Right lobe of liver (tissue), 4 donors: ENCODE results near the gene NDUFS4.

Experiments
- CTCF ChIP-seq, 4 donors: fragments of 200-600 bp in 3 of 4; fragments of 450-650 bp in 1 of 4; IDR thresholded peaks; one replicate each; pipeline versions ENCODE4 v1.5.1 to v1.8.0; 2016 to 2022; ENCODE audit warnings: antibody characterized with exemption in 4 of 4, mild to moderate bottlenecking in 2 of 4
- POLR2A ChIP-seq: fragments of 450-650 bp; IDR thresholded peaks from one replicate; pipeline ENCODE4 v1.6.1; 2017; ENCODE audit warnings: antibody characterized with exemption, mild to moderate bottlenecking
- donor health status: DM: no; HTN: no; CAD: no.
- donor health status: DM: no; HTN: no; CAD: no.
- donor health status: DM: no; HTN: yes; CAD: no.

GRCh38 chr5:53691014-53691413, 130.6 kb downstream of the NDUFS4 start:
- no peak for TF ChIP-seq CTCF (IDR thresholded peaks at IDR 0.05)
- TF ChIP-seq POLR2A, result no peak
